Measurements from ENCODE around the gene DDC. TPM values are rescaled to one million over a fixed set of nuclear protein-coding genes. Genes with fewer than 3 reads are reported as not detected.
"Not testable (repeated sequence)": the region's sequence is repeated elsewhere in the genome, so short reads cannot be mapped to it uniquely, and the experiment has no call there.

Gene DDC
- total RNA-seq, 2 donors from 2014 or later: not detected

- no peak for DNase-seq (ENCODE audit: low spot score)
- intact Hi-C loops (cut with DNase I): loop anchor here in 1 of 2 donors (10.0 kb wide), 1 partner anchor 127 kb away; no protein-coding TSS in a partner anchor
Measured at GRCh38 chr7:50591480-50592438, 26.6 kb upstream of the DDC start.

GRCh38 chr7:50591098-50591479, 25.9 kb upstream of the DDC start:
- intact Hi-C loops (cut with DNase I): loop anchor here in 1 of 2 donors (10.0 kb wide), 1 partner anchor 126 kb away; no protein-coding TSS in a partner anchor

GRCh38 chr7:50590535-50590934, 25.3 kb upstream of the DDC start:
- intact Hi-C loops (cut with DNase I): loop anchor here in 1 of 2 donors (1.0 to 10.0 kb wide), 2 partner anchors 24 to 126 kb away; no protein-coding TSS in a partner anchor
- no peak for DNase-seq (ENCODE audit: low spot score)

More at GRCh38 chr7:50591098-50591479, 25.9 kb upstream of the DDC start:
- no peak for DNase-seq (ENCODE audit: low spot score)

GRCh38 chr7:50589364-50589763, 24.2 kb upstream of the DDC start:
- intact Hi-C loops (cut with DNase I): no loop called here
- no peak for DNase-seq (ENCODE audit: low spot score)

GRCh38 chr7:50588937-50589336, 23.7 kb upstream of the DDC start:
- intact Hi-C loops (cut with DNase I): no loop called here
- DNase-seq (ENCODE audit: low spot score): no peak

- DNase-seq (ENCODE audit: low spot score): no peak
- intact Hi-C loops (cut with DNase I): no loop called here
Measured at GRCh38 chr7:50587737-50588136, 22.5 kb upstream of the DDC start.

GRCh38 chr7:50584793-50585408, 19.7 kb upstream of the DDC start:
- intact Hi-C loops (cut with DNase I): no loop called here

GRCh38 chr7:50584386-50584785, 19.2 kb upstream of the DDC start:
- DNase-seq (ENCODE audit: low spot score): no peak
- intact Hi-C loops (cut with DNase I): no loop called here

More at GRCh38 chr7:50584793-50585408, 19.7 kb upstream of the DDC start:
- no peak for DNase-seq (ENCODE audit: low spot score)

- DNase-seq (ENCODE audit: low spot score); intact Hi-C loops (cut with DNase I): not testable (repeated sequence)
Measured at GRCh38 chr7:50583295-50583694, 18.1 kb upstream of the DDC start.

GRCh38 chr7:50582271-50582670, 17.1 kb upstream of the DDC start:
- DNase-seq (ENCODE audit: low spot score); intact Hi-C loops (cut with DNase I): not testable (repeated sequence)

- intact Hi-C loops (cut with DNase I); DNase-seq (ENCODE audit: low spot score): not testable (repeated sequence)
Measured at GRCh38 chr7:50580666-50581065, 15.5 kb upstream of the DDC start.

GRCh38 chr7:50580057-50580456, 14.9 kb upstream of the DDC start:
- intact Hi-C loops (cut with DNase I): no loop called here
- no peak for DNase-seq (ENCODE audit: low spot score)

GRCh38 chr7:50578105-50578504, 12.9 kb upstream of the DDC start:
- intact Hi-C loops (cut with DNase I); DNase-seq (ENCODE audit: low spot score): not testable (repeated sequence)

- intact Hi-C loops (cut with DNase I): no loop called here
- DNase-seq (ENCODE audit: low spot score): no peak
Measured at GRCh38 chr7:50577569-50577968, 12.4 kb upstream of the DDC start.

GRCh38 chr7:50576388-50576787, 11.2 kb upstream of the DDC start:
- intact Hi-C loops (cut with DNase I); DNase-seq (ENCODE audit: low spot score): not testable (repeated sequence)

- intact Hi-C loops (cut with DNase I): no loop called here
- no peak for DNase-seq (ENCODE audit: low spot score)
Measured at GRCh38 chr7:50567715-50568261, 2.6 kb upstream of the DDC start.

GRCh38 chr7:50565977-50566376, 772 bp upstream of the DDC start:
- no peak for DNase-seq (ENCODE audit: low spot score)
- intact Hi-C loops (cut with DNase I): no loop called here

- intact Hi-C loops (cut with DNase I): no loop called here
- DNase-seq (ENCODE audit: low spot score): no peak
Measured at GRCh38 chr7:50565559-50565916, 333 bp upstream of the DDC start.

- DNase-seq (ENCODE audit: low spot score): no peak
- intact Hi-C loops (cut with DNase I): no loop called here
Measured at GRCh38 chr7:50564171-50564570, 1.0 kb downstream of the DDC start.

GRCh38 chr7:50562136-50562535, 3.1 kb downstream of the DDC start:
- intact Hi-C loops (cut with DNase I): no loop called here
- DNase-seq (ENCODE audit: low spot score): no peak

All from posterior vena cava (tissue), 2 donors.